Measurements from ENCODE around the gene ZNF202. TPM values are rescaled to one million over a fixed set of nuclear protein-coding genes. Genes with fewer than 3 reads are reported as not detected.
A peak's percentile ranks its signal among the peaks of the same experiment; 100 is the strongest.
"Not testable (repeated sequence)": the region's sequence is repeated elsewhere in the genome, so short reads cannot be mapped to it uniquely, and the experiment has no call there.

The ZNF202 gene
- polyA plus RNA-seq, 1 donor from 2014 or later, result 13.8 TPM

GRCh38 chr11:123712627-123713026 is 28.8 kb downstream of the ZNF202 start:
- H3K27me3 Mint-ChIP-seq, result peaks cover 13% of the 10 kb centered on the region
- H3K4me3 Mint-ChIP-seq, H3K9me3 Mint-ChIP-seq, H3K36me3 Mint-ChIP-seq, H3K27ac Mint-ChIP-seq, H3K4me1 Mint-ChIP-seq: not testable (repeated sequence)

DNA sequence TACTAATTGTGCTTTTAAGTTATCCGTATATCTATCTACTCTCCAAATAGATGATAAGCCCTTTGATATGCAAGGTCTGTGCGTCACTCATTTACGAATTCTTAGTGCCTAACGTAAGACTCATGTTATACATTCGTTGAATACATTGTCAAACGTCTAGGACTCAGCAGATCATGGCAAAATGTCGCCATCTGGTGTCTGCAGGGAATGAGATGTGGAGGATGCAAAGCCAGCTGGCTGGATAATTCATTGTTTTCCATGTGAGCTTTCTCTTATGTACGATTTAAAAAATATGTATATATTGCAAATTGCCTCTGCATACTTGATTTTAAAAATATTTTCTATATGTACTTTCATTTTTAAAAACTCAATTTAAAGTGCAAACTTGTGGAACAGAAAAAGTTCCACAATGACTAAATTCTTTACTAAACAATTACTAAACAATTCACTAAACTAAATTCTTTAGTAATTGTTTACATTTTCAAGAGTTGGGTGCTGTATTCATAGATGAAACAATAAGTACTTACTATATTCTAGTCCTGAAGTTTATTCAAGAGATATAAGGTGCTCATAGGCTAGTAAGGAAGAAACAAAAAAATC is 33.8 kb downstream of the ZNF202 start:
- Mint-ChIP-seq H3K4me3 (no peak overlapping the region), H3K27ac (no peak overlapping the region)

GRCh38 chr11:123707206-123707605 is 34.3 kb downstream of the ZNF202 start:
- Mint-ChIP-seq H3K4me1 (peaks cover 4 to 7% (median 6%) of the 10 kb centered on the region in 3 donors), H3K9me3 (no peaks in the 10 kb centered on the region), H3K27me3 (peaks cover 2% of the 10 kb centered on the region), H3K36me3 (no peaks in the 10 kb centered on the region), H3K4me3 (no peak overlapping the region), H3K27ac (no peak overlapping the region)

More for the DNA sequence above, 33.8 kb downstream of the ZNF202 start:
- Mint-ChIP-seq H3K36me3 (no peaks in the 10 kb centered on the region), H3K4me1 (peaks cover 2 to 5% (median 4%) of the 10 kb centered on the region in 3 donors), H3K9me3 (no peaks in the 10 kb centered on the region), H3K27me3 (peaks cover 2% of the 10 kb centered on the region)

DNA sequence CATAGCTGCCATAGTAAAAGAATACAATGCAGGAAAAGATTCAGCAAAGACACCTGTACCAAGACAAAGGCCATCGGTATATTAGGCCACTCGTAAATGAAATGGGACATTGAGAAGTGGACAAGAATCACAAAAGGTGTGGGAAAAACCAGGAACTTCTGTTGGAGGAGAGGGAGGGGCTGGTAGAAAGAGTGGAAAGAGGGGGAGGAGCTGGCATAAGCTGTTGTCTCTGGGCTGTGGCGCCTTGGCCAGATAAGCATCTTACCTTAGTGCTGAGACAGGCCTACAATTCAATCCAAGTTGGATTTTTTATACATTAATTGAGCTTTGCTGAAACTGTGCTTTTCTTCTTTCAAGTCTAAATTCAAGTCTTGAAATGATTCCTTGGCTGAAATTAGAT is 37.1 kb downstream of the ZNF202 start:
- Mint-ChIP-seq H3K27me3 (peaks cover 5% of the 10 kb centered on the region), H3K4me3 (peak overlapping the region in 1 of 4 donors; percentile 48), H3K27ac (no peak overlapping the region), H3K4me1 (peaks cover 4 to 10% (median 9%) of the 10 kb centered on the region in 3 donors), H3K36me3 (no peaks in the 10 kb centered on the region), H3K9me3 (peaks cover 0 to 2% (median 0%) of the 10 kb centered on the region in 3 donors)

DNA sequence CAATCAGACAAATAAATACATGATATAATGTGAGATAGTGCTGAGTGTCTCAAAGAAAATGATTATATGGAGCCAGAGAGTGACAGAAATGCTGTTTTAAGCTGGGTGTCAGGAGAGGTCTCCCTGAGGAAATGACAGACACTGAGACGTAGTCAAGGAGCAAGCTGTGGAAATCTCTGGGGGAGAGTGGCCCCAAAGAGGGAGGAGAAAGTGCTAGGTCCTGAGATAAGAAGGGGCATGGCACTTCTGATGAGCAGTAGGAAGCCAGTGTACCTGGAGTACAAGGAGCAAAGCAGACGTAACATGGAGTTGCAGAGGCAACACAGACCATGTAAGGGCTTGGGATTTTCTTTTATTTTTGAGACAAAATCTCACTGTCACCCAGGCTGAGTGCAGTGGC is 38.8 kb downstream of the ZNF202 start:
- Mint-ChIP-seq H3K36me3 (no peaks in the 10 kb centered on the region), H3K9me3 (peaks cover 0 to 2% (median 0%) of the 10 kb centered on the region in 3 donors), H3K27ac (no peak overlapping the region)

GRCh38 chr11:123702139-123702538 is 39.3 kb downstream of the ZNF202 start:
- Mint-ChIP-seq H3K27ac (no peak overlapping the region), H3K4me1 (peaks cover 0 to 8% (median 6%) of the 10 kb centered on the region in 3 donors), H3K4me3 (no peak overlapping the region), H3K27me3 (peaks cover 5% of the 10 kb centered on the region), H3K36me3 (no peaks in the 10 kb centered on the region), H3K9me3 (peaks cover 0 to 2% (median 0%) of the 10 kb centered on the region in 3 donors)

More for the DNA sequence above, 38.8 kb downstream of the ZNF202 start:
- H3K4me3 Mint-ChIP-seq, result no peak overlapping the region
- peaks cover 4 to 11% (median 10%) of the 10 kb centered on the region in 3 donors for H3K4me1 Mint-ChIP-seq
- peaks cover 5% of the 10 kb centered on the region for H3K27me3 Mint-ChIP-seq

DNA sequence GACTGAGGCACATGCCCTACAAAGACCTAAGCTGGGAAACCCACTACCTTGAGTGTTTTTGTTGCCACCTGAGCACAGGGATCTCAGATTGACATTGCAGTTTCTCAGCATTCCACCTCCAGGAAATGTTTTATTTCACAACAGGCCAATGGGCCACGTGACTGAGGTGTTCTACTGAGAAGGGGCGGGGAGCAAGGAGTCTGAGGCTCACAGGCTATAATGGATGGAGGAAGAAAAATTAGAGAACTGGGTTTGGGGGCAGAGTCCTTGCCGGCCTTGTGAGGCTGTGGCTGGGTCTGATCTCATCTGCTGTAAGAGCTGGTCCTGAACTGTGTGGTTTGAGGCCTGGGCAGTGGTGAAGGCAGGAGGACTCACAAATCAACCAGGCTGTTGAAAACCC is 40.7 kb downstream of the ZNF202 start:
- Mint-ChIP-seq H3K27me3 (peaks cover 5% of the 10 kb centered on the region), H3K27ac (no peak overlapping the region), H3K36me3 (no peaks in the 10 kb centered on the region), H3K9me3 (peaks cover 0 to 2% (median 0%) of the 10 kb centered on the region in 3 donors), H3K4me1 (peaks cover 0 to 8% (median 6%) of the 10 kb centered on the region in 3 donors), H3K4me3 (no peak overlapping the region)

- peaks cover 0 to 8% (median 6%) of the 10 kb centered on the region in 3 donors for H3K4me1 Mint-ChIP-seq
- no peak overlapping the region for H3K4me3 Mint-ChIP-seq
- no peaks in the 10 kb centered on the region for H3K36me3 Mint-ChIP-seq
- peaks cover 0 to 2% (median 0%) of the 10 kb centered on the region in 3 donors for H3K9me3 Mint-ChIP-seq
- peaks cover 5% of the 10 kb centered on the region for H3K27me3 Mint-ChIP-seq
- H3K27ac Mint-ChIP-seq, result no peak overlapping the region
Measured at GRCh38 chr11:123698546-123699127, 42.8 kb downstream of the ZNF202 start.

- peaks cover 0 to 3% (median 0%) of the 10 kb centered on the region in 3 donors for H3K4me1 Mint-ChIP-seq
- H3K27me3 Mint-ChIP-seq, result peaks cover 6% of the 10 kb centered on the region
- H3K27ac Mint-ChIP-seq, result no peak overlapping the region
- peaks cover 0 to 4% (median 0%) of the 10 kb centered on the region in 3 donors for H3K9me3 Mint-ChIP-seq
- no peak overlapping the region for H3K4me3 Mint-ChIP-seq
- H3K36me3 Mint-ChIP-seq, result no peaks in the 10 kb centered on the region
Measured at GRCh38 chr11:123696183-123696582, 45.3 kb downstream of the ZNF202 start.

GRCh38 chr11:123695231-123695630 is 46.2 kb downstream of the ZNF202 start:
- no peak overlapping the region for H3K27ac Mint-ChIP-seq
- peaks cover 2% of the 10 kb centered on the region for H3K27me3 Mint-ChIP-seq
- no peak overlapping the region for H3K4me3 Mint-ChIP-seq
- peaks cover 0 to 5% (median 0%) of the 10 kb centered on the region in 3 donors for H3K9me3 Mint-ChIP-seq
- H3K36me3 Mint-ChIP-seq, result no peaks in the 10 kb centered on the region
- peaks cover 0 to 2% (median 0%) of the 10 kb centered on the region in 3 donors for H3K4me1 Mint-ChIP-seq

- Mint-ChIP-seq H3K36me3 (no peaks in the 10 kb centered on the region), H3K27me3 (peaks cover 2% of the 10 kb centered on the region), H3K9me3 (peaks cover 0 to 5% (median 0%) of the 10 kb centered on the region in 3 donors), H3K4me1 (peaks cover 0 to 2% (median 0%) of the 10 kb centered on the region in 3 donors), H3K27ac (no peak overlapping the region), H3K4me3 (no peak overlapping the region)
Measured at GRCh38 chr11:123694551-123694950, 46.9 kb downstream of the ZNF202 start.

DNA sequence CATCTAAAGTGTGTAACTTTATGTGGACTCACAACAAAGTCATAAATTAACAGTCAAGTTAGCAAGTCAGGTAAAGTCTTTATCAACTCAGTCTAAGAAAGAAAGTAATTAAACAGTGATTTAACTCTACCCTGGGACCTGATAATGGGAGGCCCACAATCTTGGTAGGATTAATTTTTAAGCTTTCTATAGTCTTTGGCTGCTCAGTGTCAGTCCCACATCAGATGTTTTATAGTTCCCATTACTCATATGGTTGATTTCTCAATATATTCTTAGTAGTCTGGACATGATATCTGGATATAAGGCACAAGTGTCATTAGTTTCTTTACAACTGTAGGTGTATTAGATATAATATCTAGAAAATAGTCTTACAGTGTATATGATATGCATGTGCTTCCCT is 48.5 kb downstream of the ZNF202 start:
- no peak overlapping the region for H3K27ac Mint-ChIP-seq
- peaks cover 0 to 5% (median 0%) of the 10 kb centered on the region in 3 donors for H3K9me3 Mint-ChIP-seq
- no peak overlapping the region for H3K4me3 Mint-ChIP-seq
- no peaks in the 10 kb centered on the region for H3K4me1 Mint-ChIP-seq
- no peaks in the 10 kb centered on the region for H3K36me3 Mint-ChIP-seq
- H3K27me3 Mint-ChIP-seq, result peaks cover 2% of the 10 kb centered on the region

GRCh38 chr11:123690485-123690884 is 51.0 kb downstream of the ZNF202 start:
- H3K27ac Mint-ChIP-seq, result no peak overlapping the region
- H3K4me3 Mint-ChIP-seq, result no peak overlapping the region
- H3K9me3 Mint-ChIP-seq, result peaks cover 0 to 5% (median 0%) of the 10 kb centered on the region in 3 donors
- H3K27me3 Mint-ChIP-seq, result peaks cover 2% of the 10 kb centered on the region
- H3K36me3 Mint-ChIP-seq, result no peaks in the 10 kb centered on the region
- H3K4me1 Mint-ChIP-seq, result no peaks in the 10 kb centered on the region

DNA sequence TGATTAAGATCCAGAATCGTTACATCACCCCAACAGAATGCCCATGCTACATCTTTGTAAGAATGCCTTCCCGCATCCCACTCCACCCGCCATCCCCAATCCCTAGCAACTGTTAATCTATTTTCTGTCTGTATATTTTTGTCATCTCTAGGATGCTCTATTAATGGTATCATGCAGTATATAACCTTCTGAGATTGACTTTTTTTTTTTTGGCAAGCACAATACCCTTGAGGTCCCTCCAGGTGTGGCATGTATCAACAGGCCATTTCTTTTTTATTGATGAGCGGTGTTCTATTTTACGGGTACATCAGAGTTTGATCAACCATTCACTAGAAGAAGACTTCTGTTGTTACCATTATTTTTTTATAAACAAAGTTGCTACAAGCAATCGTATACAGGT is 56.9 kb downstream of the ZNF202 start:
- H3K27ac Mint-ChIP-seq, result peak overlapping the region in 1 of 3 donors; percentile 24
- no peaks in the 10 kb centered on the region for H3K36me3 Mint-ChIP-seq
- no peaks in the 10 kb centered on the region for H3K9me3 Mint-ChIP-seq
- H3K27me3 Mint-ChIP-seq, result peaks cover 3% of the 10 kb centered on the region
- no peak overlapping the region for H3K4me3 Mint-ChIP-seq
- H3K4me1 Mint-ChIP-seq, result no peaks in the 10 kb centered on the region

GRCh38 chr11:123683428-123684170 is 57.9 kb downstream of the ZNF202 start:
- Mint-ChIP-seq H3K36me3 (no peaks in the 10 kb centered on the region), H3K4me1 (no peaks in the 10 kb centered on the region), H3K27ac (no peak overlapping the region), H3K9me3 (peaks cover 0 to 2% (median 0%) of the 10 kb centered on the region in 3 donors), H3K27me3 (peaks cover 3% of the 10 kb centered on the region), H3K4me3 (no peak overlapping the region)
